ENCODE results near the gene PHF1. TPM values are rescaled to one million over a fixed set of nuclear protein-coding genes. Genes with fewer than 3 reads are reported as not detected.

PHF1 gene
- total RNA-seq, 1 donor from 2014 or later, result 13.2 TPM

DNA sequence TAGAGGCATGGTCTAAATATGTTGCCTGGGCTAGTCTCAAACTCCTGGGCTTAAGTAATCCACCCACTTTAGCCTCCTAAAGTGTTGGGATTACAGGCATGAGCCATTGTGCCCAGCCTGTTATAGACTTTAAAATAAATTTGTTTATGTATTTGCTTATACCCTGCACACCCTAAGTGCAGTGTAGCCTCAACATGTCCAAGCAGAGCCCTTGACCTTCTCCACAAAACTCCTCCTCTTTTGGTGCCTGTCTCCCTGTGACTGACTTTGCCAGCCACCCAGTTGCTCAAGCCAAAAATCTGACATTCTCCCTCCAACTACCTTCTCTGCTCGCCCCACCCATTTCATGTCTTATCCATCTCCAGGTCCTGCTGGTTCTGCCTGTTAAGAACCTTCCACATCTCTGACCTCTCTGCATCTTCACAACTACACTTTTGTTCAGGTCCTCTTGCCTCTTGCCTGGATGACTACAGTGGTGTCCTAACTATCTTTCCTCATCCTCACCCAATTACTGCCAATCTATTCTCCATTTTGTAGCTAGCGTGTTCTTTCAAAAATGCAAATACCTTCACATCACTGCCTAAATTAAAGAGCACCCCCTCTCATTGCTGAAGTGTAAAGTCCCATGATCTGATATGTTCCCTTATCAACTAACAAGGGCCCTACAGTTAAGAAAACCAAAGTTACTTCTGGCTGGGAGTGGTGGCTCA, 30.4 kb upstream of the PHF1 start:
- DNase-seq (ENCODE audit: low read depth) (peak; percentile 53), FAIRE-seq (no peak)
- no peaks in the 10 kb centered on the region for H3K27me3 ChIP-seq (ENCODE audit: control insufficient read depth, insufficient read depth, low read length)
- TF ChIP-seq, protein P1, sequence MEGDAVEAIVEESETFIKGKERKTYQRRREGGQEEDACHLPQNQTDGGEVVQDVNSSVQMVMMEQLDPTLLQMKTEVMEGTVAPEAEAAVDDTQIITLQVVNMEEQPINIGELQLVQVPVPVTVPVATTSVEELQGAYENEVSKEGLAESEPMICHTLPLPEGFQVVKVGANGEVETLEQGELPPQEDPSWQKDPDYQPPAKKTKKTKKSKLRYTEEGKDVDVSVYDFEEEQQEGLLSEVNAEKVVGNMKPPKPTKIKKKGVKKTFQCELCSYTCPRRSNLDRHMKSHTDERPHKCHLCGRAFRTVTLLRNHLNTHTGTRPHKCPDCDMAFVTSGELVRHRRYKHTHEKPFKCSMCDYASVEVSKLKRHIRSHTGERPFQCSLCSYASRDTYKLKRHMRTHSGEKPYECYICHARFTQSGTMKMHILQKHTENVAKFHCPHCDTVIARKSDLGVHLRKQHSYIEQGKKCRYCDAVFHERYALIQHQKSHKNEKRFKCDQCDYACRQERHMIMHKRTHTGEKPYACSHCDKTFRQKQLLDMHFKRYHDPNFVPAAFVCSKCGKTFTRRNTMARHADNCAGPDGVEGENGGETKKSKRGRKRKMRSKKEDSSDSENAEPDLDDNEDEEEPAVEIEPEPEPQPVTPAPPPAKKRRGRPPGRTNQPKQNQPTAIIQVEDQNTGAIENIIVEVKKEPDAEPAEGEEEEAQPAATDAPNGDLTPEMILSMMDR (IDR thresholded peaks at IDR 0.05; ENCODE audit: insufficient read depth, low read length, severe bottlenecking), result no peak
- no peak overlapping the region for H3K4me3 ChIP-seq (ENCODE audit: low read depth, low read length)
- no peaks in the 10 kb centered on the region for H3K36me3 ChIP-seq (ENCODE audit: control insufficient read depth, insufficient read depth, low read length)

DNA sequence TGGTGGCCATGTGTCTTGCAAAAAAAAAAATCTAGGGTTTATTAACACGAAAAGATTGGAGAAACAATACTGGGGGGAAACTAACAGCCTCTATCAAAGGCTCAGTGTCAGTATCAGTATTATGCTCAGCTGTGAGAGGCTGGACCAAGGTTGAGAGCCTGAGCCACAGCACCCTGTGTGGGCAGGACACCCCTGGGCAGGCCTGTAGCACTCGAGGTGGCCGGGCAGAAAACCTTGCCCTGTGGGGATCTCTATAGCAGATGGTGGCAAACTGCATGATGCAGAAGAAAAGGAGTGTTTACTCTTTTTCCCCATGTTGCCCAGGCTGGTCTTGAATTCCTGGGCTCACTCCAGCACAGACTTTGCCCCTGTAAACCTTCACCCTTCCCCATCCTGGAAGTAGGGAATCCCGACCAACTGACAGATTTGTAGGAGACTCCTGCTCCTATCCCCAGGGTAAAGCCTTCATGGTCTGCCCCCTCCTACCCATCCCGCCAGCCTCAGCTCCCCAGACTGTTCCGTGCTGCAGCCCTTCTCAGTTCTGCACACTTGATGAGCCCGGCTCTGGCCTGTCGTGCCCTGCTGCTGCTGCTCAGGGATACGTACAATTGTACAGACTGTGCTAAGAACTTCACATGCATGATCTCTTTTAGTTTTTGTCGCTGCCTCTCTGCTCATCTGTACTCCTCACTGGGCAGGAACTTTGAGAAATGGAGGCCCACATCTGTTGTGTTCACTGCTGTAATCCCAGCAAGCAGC, 27.2 kb upstream of the PHF1 start:
- FAIRE-seq (no peak), DNase-seq (ENCODE audit: low read depth) (no peak)
- H3K4me3 ChIP-seq (ENCODE audit: low read depth, low read length), result no peak overlapping the region
- no peaks in the 10 kb centered on the region for H3K36me3 ChIP-seq (ENCODE audit: control insufficient read depth, insufficient read depth, low read length)
- TF ChIP-seq, protein P1 (IDR thresholded peaks at IDR 0.05; ENCODE audit: insufficient read depth, low read length, severe bottlenecking), result no peak
- H3K27me3 ChIP-seq (ENCODE audit: control insufficient read depth, insufficient read depth, low read length), result no peaks in the 10 kb centered on the region

DNA sequence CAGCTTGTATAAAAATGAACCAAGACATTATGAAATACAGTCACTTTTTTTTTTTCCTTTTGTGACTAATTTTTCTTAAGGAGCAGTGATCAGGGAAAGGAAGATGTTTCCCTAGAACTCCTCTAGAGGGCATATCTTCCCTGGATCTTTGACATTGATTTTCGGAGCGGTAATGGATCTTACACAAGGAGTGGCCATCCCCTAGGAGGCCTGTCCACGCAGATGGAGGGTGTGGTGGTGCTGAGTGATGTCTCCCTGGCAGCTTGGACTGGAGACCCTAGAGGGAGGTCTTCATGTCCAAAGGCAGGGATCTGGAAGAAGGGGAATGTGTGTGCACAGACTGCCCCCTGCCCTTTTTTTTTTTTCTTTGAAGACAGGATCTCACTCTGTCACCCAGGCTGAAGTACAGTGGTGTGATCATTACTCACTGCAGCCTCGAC, 26.2 kb upstream of the PHF1 start:
- peak; percentile 85 for DNase-seq (ENCODE audit: low read depth)
- no peaks in the 10 kb centered on the region for H3K27me3 ChIP-seq (ENCODE audit: control insufficient read depth, insufficient read depth, low read length)
- no peak for FAIRE-seq
- no peaks in the 10 kb centered on the region for H3K36me3 ChIP-seq (ENCODE audit: control insufficient read depth, insufficient read depth, low read length)
- no peak overlapping the region for H3K4me3 ChIP-seq (ENCODE audit: low read depth, low read length)
- TF ChIP-seq, protein P1 (IDR thresholded peaks at IDR 0.05; ENCODE audit: insufficient read depth, low read length, severe bottlenecking), result peak; percentile 45

DNA sequence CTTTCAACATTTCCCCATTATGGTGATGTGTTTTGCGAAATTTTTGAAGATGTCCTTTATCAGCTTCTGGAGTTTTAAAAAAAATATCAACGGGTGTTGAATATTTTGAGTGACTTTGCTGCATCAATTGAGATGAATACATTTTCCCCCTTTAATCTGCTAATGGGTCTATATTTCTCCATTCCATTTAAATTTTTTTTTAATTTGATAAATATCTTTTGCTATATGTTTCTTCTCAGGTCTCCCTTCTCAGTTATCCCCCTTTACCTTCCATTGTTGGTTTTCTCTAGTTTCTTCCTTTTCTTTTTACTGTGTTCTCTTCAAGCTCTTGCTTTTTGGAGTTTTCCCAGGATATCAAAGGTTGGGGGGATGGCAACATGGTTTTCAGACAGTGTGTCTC, 20.6 kb upstream of the PHF1 start:
- TF ChIP-seq, protein P1 (IDR thresholded peaks at IDR 0.05; ENCODE audit: insufficient read depth, low read length, severe bottlenecking), result no peak
- Histone ChIP-seq H3K36me3 (ENCODE audit: control insufficient read depth, insufficient read depth, low read length) (no peaks in the 10 kb centered on the region), H3K27me3 (ENCODE audit: control insufficient read depth, insufficient read depth, low read length) (no peaks in the 10 kb centered on the region), H3K4me3 (ENCODE audit: low read depth, low read length) (no peak overlapping the region)
- DNase-seq (ENCODE audit: low read depth) (no peak), FAIRE-seq (no peak)

DNA sequence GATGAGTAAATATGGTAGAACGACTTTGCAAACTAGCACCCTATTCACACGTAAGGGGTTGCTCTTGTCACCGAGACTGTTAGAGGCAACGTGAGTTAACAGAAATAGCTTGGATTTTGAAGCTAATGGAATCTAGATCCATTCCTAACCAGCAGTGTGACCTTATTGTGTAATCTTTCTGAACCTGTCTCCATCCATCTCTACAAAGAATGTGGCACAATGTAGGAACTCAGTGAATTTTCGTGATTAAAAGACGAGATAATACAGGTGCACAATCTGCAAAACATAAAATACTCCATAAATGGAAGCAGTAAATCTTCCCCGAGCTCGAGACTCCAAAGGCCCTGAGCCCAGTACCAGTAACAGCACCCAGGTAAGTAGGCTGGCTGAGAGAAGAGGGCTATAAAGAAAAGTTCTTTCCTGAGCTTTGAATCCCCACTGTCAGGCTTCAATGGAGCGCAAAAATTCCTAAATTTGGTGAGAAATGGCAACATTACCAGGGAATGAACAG, 20.0 kb upstream of the PHF1 start:
- TF ChIP-seq, protein P1 (IDR thresholded peaks at IDR 0.05; ENCODE audit: insufficient read depth, low read length, severe bottlenecking), result no peak
- FAIRE-seq, result no peak
- Histone ChIP-seq H3K36me3 (ENCODE audit: control insufficient read depth, insufficient read depth, low read length) (no peaks in the 10 kb centered on the region), H3K27me3 (ENCODE audit: control insufficient read depth, insufficient read depth, low read length) (no peaks in the 10 kb centered on the region), H3K4me3 (ENCODE audit: low read depth, low read length) (peak overlapping the region; percentile 6)
- DNase-seq (ENCODE audit: low read depth), result no peak
